ENCODE results near the gene CFAP61.

GRCh38 chr20:20365480-20366161, 313.3 kb downstream of the CFAP61 start:
- TF ChIP-seq EZH2phosphoT487 (conservative IDR thresholded peaks at IDR 0.05; ENCODE audit: low read length) (no peak), CTCF (IDR thresholded peaks at IDR 0.05; ENCODE audit: insufficient read depth, low read length, poor library complexity, severe bottlenecking) (no peak)
